SH-SY5Y (cell line): ENCODE measurements around the gene SRXN1.

Experiments
- GATA2 ChIP-seq: IDR thresholded peaks from 2 replicates; pipeline ENCODE4 v1.6.1; 2011; ENCODE audit warnings: mild to moderate bottlenecking, low read depth, low read length
- GATA3 ChIP-seq: IDR thresholded peaks from 2 replicates; pipeline ENCODE4 v1.6.1; 2011; ENCODE audit warnings: low read depth, mild to moderate bottlenecking, low read length, moderate library complexity

GRCh38 chr20:617934-618690 lies 34.9 kb downstream of the SRXN1 start:
- TF ChIP-seq GATA2 (no peak), GATA3 (no peak)
